Smooth muscle cell (in vitro differentiated cells): ENCODE data around the gene CSNK1G3. TPM values are rescaled to one million over a fixed set of nuclear protein-coding genes. Genes with fewer than 3 reads are reported as not detected.
"Not testable (repeated sequence)": the region's sequence is repeated elsewhere in the genome, so short reads cannot be mapped to it uniquely, and the experiment has no call there.

ENCODE experiments used
- DNase-seq: peaks from one replicate; lab custom pipeline; 2025; ENCODE audit not compliant: unreplicated experiment; lab: John Stamatoyannopoulos, UW
- H2AFZ ChIP-seq: fragments of 200-600 bp; sonication (generic); 2 replicates; pipeline ENCODE4 v1.6.0; 2016; ENCODE audit warnings: antibody characterized with exemption, low read depth, mild to moderate bottlenecking
- H3F3A ChIP-seq: fragments of 200-600 bp; sonication (generic); 2 replicates; pipeline ENCODE4 v1.6.0; 2017; ENCODE audit warnings: antibody characterized with exemption, low read depth
- H3K27ac ChIP-seq: fragments of 200-600 bp; sonication (generic); 2 replicates; pipeline ENCODE4 v1.5.1; 2016; ENCODE audit warnings: low read depth, mild to moderate bottlenecking
- H3K27me3 ChIP-seq: fragments of 200-600 bp; sonication (generic); 2 replicates; pipeline ENCODE4 v1.6.1; 2016; ENCODE audit warnings: low read depth, mild to moderate bottlenecking
- H3K36me3 ChIP-seq: fragments of 200-600 bp; sonication (generic); 2 replicates; pipeline ENCODE4 v1.5.1; 2016; ENCODE audit warnings: low read depth
- H3K4me1 ChIP-seq: fragments of 200-600 bp; sonication (generic); 2 replicates; pipeline ENCODE4 v1.5.1; 2016; ENCODE audit warnings: low read depth
- H3K4me2 ChIP-seq: fragments of 200-600 bp; sonication (generic); 2 replicates; pipeline ENCODE4 v1.6.0; 2016; ENCODE audit warnings: mild to moderate bottlenecking
- H3K4me3 ChIP-seq: fragments of 200-600 bp; sonication (generic); 2 replicates; pipeline ENCODE4 v1.5.1; 2016; ENCODE audit warnings: mild to moderate bottlenecking
- H3K79me2 ChIP-seq: fragments of 200-600 bp; sonication (generic); 2 replicates; pipeline ENCODE4 v1.6.0; 2016; ENCODE audit warnings: low read depth, mild to moderate bottlenecking
- H3K9ac ChIP-seq: fragments of 200-600 bp; sonication (generic); 2 replicates; pipeline ENCODE4 v1.6.0; 2016; ENCODE audit warnings: low read depth
- H3K9me3 ChIP-seq: fragments of 200-600 bp; sonication (generic); replicated peaks from 2 replicates; pipeline ENCODE4 v1.5.1; 2016; ENCODE audit warnings: low read depth
- H4K20me1 ChIP-seq: fragments of 200-600 bp; sonication (generic); 2 replicates; pipeline ENCODE4 v1.6.0; 2016; ENCODE audit warnings: low read depth
- CTCF ChIP-seq: fragments of 200-600 bp; sonication (generic); IDR thresholded peaks from 2 replicates; pipeline ENCODE4 v1.5.1; 2017; ENCODE audit warnings: borderline replicate concordance, mild to moderate bottlenecking, antibody characterized with exemption; ENCODE audit not compliant: insufficient read depth, poor library complexity, severe bottlenecking
- WGBS: methylation state at CpG from one replicate; pipeline ENCODE4 v1.1.7; 2016; ENCODE audit warnings: low lambda C conversion rate; 5-methylcytosine and 5-hydroxymethylcytosine counted together
- polyA plus RNA-seq: library from polyadenylated mRNA; unstranded; fragments of >200 nt; fragmentation: Nextera tagmentation; extraction: Ambion mirVana; gene quantifications from 2 replicates; pipeline ENCODE4 v1.2.1, GENCODE V29; 2016
- total RNA-seq: library from RNA; depleted of rRNA; stranded (reverse); fragments of >200 nt; gene quantifications from 2 replicates; pipeline ENCODE4 v1.2.3, GENCODE V29; 2014

Gene CSNK1G3
- total and polyA plus RNA-seq, 2 experiments from 2014 or later: 25.9 to 68.3 TPM

DNA sequence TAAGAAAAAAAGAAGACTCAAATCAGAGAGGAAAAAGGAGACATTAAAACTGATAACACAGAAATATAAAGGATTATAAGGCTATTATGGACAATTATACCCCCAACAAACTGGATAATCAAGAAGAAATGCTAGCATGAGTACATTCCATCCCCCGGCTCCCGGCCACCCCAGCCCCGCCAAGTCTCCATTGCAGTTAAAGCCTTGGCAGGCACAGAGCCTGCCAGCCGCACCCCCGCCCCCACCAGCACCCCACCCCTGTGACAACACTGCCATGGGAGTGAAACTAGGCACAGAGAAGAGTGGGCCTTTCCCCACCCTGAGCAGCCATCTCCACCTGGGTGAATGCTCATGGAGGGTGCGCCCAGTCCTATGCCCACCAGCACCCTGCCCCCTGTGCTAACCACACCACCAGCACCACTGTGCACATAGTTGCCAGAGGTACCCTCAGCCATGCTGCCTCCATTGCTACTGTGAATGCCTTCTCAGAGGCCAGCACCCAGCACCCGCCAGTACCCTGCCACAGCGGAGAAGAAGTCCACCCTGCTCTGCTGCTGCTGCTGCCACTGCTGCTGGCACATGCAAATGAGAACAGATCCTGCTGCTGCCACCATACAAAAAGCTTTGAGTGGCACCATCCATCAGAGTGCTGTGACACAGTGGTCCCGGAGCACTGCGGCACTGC is 117.0 kb downstream of the CSNK1G3 start:
- WGBS: 91% methylated on average over 9 of the region's 10 CpGs
- H3K27ac ChIP-seq: no peak overlapping the region
- no peaks in the 10 kb centered on the region for H3K4me1 ChIP-seq
- H4K20me1 ChIP-seq: no peaks in the 10 kb centered on the region
- no peaks in the 10 kb centered on the region for H3K36me3 ChIP-seq
- no peaks in the 10 kb centered on the region for H3K27me3 ChIP-seq
- H3K79me2 ChIP-seq: no peaks in the 10 kb centered on the region
- H3F3A ChIP-seq: no peaks in the 10 kb centered on the region
- TF ChIP-seq CTCF: no peak
- H3K9ac ChIP-seq: no peak overlapping the region
- DNase-seq: no peak
- H2AFZ ChIP-seq: no peak overlapping the region
- no peak overlapping the region for H3K4me2 ChIP-seq
- H3K9me3 ChIP-seq: peaks cover 16% of the 10 kb centered on the region
- no peak overlapping the region for H3K4me3 ChIP-seq

GRCh38 chr5:123636006-123636405 is 124.0 kb downstream of the CSNK1G3 start:
- H4K20me1 ChIP-seq: no peaks in the 10 kb centered on the region
- no peak overlapping the region for H3K27ac ChIP-seq
- no peaks in the 10 kb centered on the region for H3K36me3 ChIP-seq
- H3K79me2 ChIP-seq: no peaks in the 10 kb centered on the region
- H2AFZ ChIP-seq: no peak overlapping the region
- H3K9me3 ChIP-seq: peaks cover 8% of the 10 kb centered on the region
- H3F3A ChIP-seq: no peaks in the 10 kb centered on the region
- no peaks in the 10 kb centered on the region for H3K27me3 ChIP-seq
- 93% methylated on average over 21 of the region's 21 CpGs for WGBS
- H3K4me3 ChIP-seq: no peak overlapping the region
- no peak for TF ChIP-seq CTCF
- DNase-seq: no peak
- no peak overlapping the region for H3K4me2 ChIP-seq
- no peaks in the 10 kb centered on the region for H3K4me1 ChIP-seq
- no peak overlapping the region for H3K9ac ChIP-seq

GRCh38 chr5:123637028-123637427 is 125.1 kb downstream of the CSNK1G3 start:
- not testable (repeated sequence) for H3K4me3 ChIP-seq, H3K4me1 ChIP-seq, H2AFZ ChIP-seq, H3K4me2 ChIP-seq, H3K36me3 ChIP-seq, DNase-seq, H3F3A ChIP-seq, H3K79me2 ChIP-seq, H3K27ac ChIP-seq, H3K9me3 ChIP-seq, H3K27me3 ChIP-seq, H3K9ac ChIP-seq, H4K20me1 ChIP-seq
- 93% methylated on average over 10 of the region's 10 CpGs for WGBS

DNA sequence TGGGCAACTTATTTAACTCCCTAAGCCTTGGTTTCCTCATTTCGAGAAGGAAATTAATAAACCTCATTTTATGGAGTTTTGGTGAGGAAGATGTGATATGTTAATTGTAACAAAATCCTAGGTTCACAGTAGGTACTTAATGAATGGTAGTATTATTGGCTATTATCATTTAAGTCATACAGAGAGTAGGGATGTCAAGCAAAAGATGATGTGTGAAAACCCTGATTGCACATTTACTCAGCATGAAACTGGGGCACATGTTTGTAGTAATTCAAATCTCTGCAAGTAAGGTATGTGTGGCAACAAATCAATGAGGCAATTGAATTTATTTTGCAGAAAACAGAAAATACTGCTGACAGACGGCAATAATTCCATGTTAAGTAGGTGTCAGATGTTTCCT is 127.3 kb downstream of the CSNK1G3 start:
- Histone ChIP-seq H3K4me1 (no peaks in the 10 kb centered on the region), H3K4me2 (no peak overlapping the region), H3F3A (no peaks in the 10 kb centered on the region), H3K27ac (no peak overlapping the region), H3K27me3 (no peaks in the 10 kb centered on the region), H2AFZ (no peak overlapping the region), H3K79me2 (no peaks in the 10 kb centered on the region), H4K20me1 (no peaks in the 10 kb centered on the region), H3K9me3 (no peaks in the 10 kb centered on the region), H3K4me3 (no peak overlapping the region), H3K9ac (no peak overlapping the region), H3K36me3 (no peaks in the 10 kb centered on the region)
- no peak for TF ChIP-seq CTCF
- DNase-seq: no peak
- 84% methylated on average over 2 of the region's 2 CpGs for WGBS
